DND-41 (cell line): ENCODE data around the gene CDS2.

ENCODE experiments used
- ATAC-seq: fragments of 200-7000 bp; cut with Tn5 transposase; 3 replicates; pipeline ENCODE4 v1.9.1; 2021; ENCODE audit warnings: low read depth; ENCODE audit not compliant: insufficient read depth
- DNase-seq: peaks from one replicate; pipeline ENCODE4 v3.0.0-alpha.2; 2020
- H2AFZ ChIP-seq: 2 replicates; pipeline ENCODE4 v1.6.0; 2012; ENCODE audit warnings: low read depth, low read length
- H3K27ac ChIP-seq: 2 replicates; pipeline ENCODE4 v1.5.1; 2012; ENCODE audit warnings: low read length, inconsistent platforms
- H3K27me3 ChIP-seq: fragments of 200-600 bp; sonication (generic); 2 replicates; pipeline ENCODE4 v1.6.0; 2012; ENCODE audit warnings: low read length, mild to moderate bottlenecking, inconsistent platforms; ENCODE audit not compliant: insufficient read depth, poor library complexity
- H3K36me3 ChIP-seq: 2 replicates; pipeline ENCODE4 v1.5.1; 2012; ENCODE audit warnings: low read length, inconsistent platforms; ENCODE audit not compliant: insufficient read depth
- H3K4me1 ChIP-seq: 2 replicates; pipeline ENCODE4 v1.5.1; 2012; ENCODE audit warnings: mild to moderate bottlenecking, low read length; ENCODE audit not compliant: insufficient read depth
- H3K4me2 ChIP-seq: 2 replicates; pipeline ENCODE4 v1.6.0; 2012; ENCODE audit warnings: mild to moderate bottlenecking, moderate library complexity, low read length, inconsistent platforms; ENCODE audit not compliant: insufficient read depth
- H3K4me3 ChIP-seq, 2 experiments: fragments of 200-600 bp in 1 of 2; shearing (Covaris generic) in 1 of 2; 2 replicates each; pipeline ENCODE4 v1.5.1; 2012 to 2016; ENCODE audit warnings: inconsistent platforms in 2 of 2, low read length in 2 of 2, mild to moderate bottlenecking in 2 of 2, low read depth in 1 of 2, moderate library complexity in 1 of 2
- H3K79me2 ChIP-seq: 2 replicates; pipeline ENCODE4 v1.6.0; 2012; ENCODE audit warnings: low read length, inconsistent platforms; ENCODE audit not compliant: insufficient read depth
- H3K9ac ChIP-seq: 2 replicates; pipeline ENCODE4 v1.6.0; 2012; ENCODE audit warnings: low read depth, mild to moderate bottlenecking, inconsistent platforms, low read length, moderate library complexity
- H3K9me3 ChIP-seq: 2 replicates; pipeline ENCODE4 v1.5.1; 2012; ENCODE audit warnings: low read length, moderate library complexity, mild to moderate bottlenecking, inconsistent platforms; ENCODE audit not compliant: insufficient read depth, severe bottlenecking
- H4K20me1 ChIP-seq: 2 replicates; pipeline ENCODE4 v1.6.0; 2012; ENCODE audit warnings: low read length; ENCODE audit not compliant: insufficient read depth
- EZH2 ChIP-seq: IDR thresholded peaks from 3 replicates; pipeline ENCODE4 v1.6.1; 2012; ENCODE audit warnings: borderline replicate concordance, low read depth, mild to moderate bottlenecking, moderate library complexity, low read length, inconsistent platforms; ENCODE audit not compliant: severe bottlenecking
- TF ChIP-seq, protein P1 (sequence below): IDR thresholded peaks from 2 replicates; pipeline ENCODE4 v1.5.1; 2012; ENCODE audit warnings: borderline replicate concordance, low read length, moderate library complexity, mild to moderate bottlenecking; ENCODE audit not compliant: poor library complexity, severe bottlenecking; ENCODE audit errors: extremely low read depth

Gene CDS2

DNA sequence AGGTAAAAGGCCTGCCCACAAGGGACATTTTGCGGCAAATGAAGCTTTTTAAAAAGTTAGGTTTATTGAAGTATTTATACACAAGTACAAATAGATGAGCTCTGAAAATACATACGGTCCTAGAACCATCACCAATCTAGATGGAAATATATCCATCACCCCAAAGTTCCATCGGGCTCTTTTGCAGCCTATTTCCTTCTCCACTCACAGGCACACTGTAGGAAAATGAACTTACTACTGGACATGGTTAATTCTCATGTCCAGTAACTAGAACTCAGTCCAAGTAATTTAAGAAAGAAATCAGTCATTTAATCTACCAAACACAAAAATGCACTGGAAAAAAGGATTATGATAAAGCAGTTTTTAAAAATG lies 13.2 kb upstream of the CDS2 start:
- H3K4me3 ChIP-seq = peak overlapping the region; percentile 56 to 65; a peak in 3 of 4 replicates
- ATAC-seq (no peak), DNase-seq (no peak)
- H3K27ac ChIP-seq = peak overlapping the region; percentile 72
- no peaks in the 10 kb centered on the region for H3K9me3 ChIP-seq
- peaks cover 77% of the 10 kb centered on the region for H3K36me3 ChIP-seq
- no peaks in the 10 kb centered on the region for H3K27me3 ChIP-seq
- peak overlapping the region; percentile 64 for H3K9ac ChIP-seq
- peak overlapping the region; percentile 88 for H3K4me2 ChIP-seq
- TF ChIP-seq, protein P1, sequence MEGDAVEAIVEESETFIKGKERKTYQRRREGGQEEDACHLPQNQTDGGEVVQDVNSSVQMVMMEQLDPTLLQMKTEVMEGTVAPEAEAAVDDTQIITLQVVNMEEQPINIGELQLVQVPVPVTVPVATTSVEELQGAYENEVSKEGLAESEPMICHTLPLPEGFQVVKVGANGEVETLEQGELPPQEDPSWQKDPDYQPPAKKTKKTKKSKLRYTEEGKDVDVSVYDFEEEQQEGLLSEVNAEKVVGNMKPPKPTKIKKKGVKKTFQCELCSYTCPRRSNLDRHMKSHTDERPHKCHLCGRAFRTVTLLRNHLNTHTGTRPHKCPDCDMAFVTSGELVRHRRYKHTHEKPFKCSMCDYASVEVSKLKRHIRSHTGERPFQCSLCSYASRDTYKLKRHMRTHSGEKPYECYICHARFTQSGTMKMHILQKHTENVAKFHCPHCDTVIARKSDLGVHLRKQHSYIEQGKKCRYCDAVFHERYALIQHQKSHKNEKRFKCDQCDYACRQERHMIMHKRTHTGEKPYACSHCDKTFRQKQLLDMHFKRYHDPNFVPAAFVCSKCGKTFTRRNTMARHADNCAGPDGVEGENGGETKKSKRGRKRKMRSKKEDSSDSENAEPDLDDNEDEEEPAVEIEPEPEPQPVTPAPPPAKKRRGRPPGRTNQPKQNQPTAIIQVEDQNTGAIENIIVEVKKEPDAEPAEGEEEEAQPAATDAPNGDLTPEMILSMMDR = no peak
- no peak for TF ChIP-seq EZH2
- peak overlapping the region; percentile 71; the same call in 1 of the 2 replicates for H2AFZ ChIP-seq
- peaks cover 67% of the 10 kb centered on the region for H3K4me1 ChIP-seq
- peaks cover 79% of the 10 kb centered on the region for H3K79me2 ChIP-seq
- peaks cover 44% of the 10 kb centered on the region for H4K20me1 ChIP-seq

DNA sequence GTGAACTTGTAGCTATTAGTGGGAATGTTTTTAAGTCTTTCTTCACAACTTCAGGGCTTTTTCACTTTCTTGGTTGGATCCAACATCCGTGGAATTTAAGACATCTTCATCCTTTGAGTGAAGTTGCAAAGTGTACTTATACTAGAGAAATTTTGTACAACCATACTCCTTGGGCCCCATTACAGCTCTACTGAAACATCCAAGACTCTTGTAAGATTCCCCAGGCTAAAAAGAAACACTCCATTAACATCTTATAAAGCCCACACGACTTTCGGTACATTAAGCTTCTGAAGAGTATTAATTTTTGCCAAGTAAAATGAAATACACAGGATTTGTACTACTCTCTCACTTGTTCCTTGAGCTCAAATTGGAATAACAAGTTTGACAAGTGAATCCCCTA lies 12.4 kb upstream of the CDS2 start:
- Histone ChIP-seq H3K9ac (0 out of 2 replicates have a peak overlapping the region, but pooled peaks have one; percentile 8), H3K79me2 (peaks cover 87% of the 10 kb centered on the region), H3K4me2 (peak overlapping the region; percentile 88), H4K20me1 (peaks cover 51% of the 10 kb centered on the region), H3K36me3 (peaks cover 78% of the 10 kb centered on the region), H3K27me3 (no peaks in the 10 kb centered on the region), H3K4me1 (peaks cover 67% of the 10 kb centered on the region), H3K27ac (no peak overlapping the region), H3K9me3 (no peaks in the 10 kb centered on the region), H3K4me3 (0 out of 4 replicates have a peak overlapping the region, but pooled peaks of 1 of the 2 experiments have one; percentile 17), H2AFZ (no peak overlapping the region)
- TF ChIP-seq, protein P1 = no peak
- TF ChIP-seq EZH2 = no peak
- no peak for ATAC-seq
- DNase-seq = no peak

DNA sequence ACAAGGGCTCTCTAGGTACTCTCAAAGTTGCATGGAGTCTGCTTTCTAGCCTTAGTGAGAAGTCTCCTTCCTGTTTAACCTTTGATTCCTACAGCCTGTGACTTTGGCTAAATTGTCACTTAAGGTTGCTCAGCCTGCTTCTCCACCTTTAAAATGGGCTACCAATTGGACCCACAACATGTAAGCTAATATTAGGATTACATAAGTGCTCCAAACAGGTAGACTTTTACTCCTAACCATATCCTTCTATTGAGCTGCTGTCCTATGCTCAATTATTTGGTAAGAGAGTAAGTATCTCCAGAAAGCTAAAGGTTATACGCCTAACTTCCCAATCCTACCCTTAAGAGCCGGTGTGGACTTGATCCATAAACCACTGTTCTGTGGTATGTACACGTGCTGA lies 9.9 kb upstream of the CDS2 start:
- Histone ChIP-seq H2AFZ (no peak overlapping the region), H3K9me3 (no peaks in the 10 kb centered on the region), H3K79me2 (peaks cover 80% of the 10 kb centered on the region), H3K27ac (peak overlapping the region; percentile 34), H3K9ac (peak overlapping the region; percentile 99), H3K4me1 (peaks cover 73% of the 10 kb centered on the region), H3K27me3 (no peaks in the 10 kb centered on the region), H3K4me3 (peak overlapping the region; percentile 57 to 97; a peak in 3 of 4 replicates), H4K20me1 (peaks cover 53% of the 10 kb centered on the region), H3K4me2 (peak overlapping the region; percentile 88), H3K36me3 (peaks cover 65% of the 10 kb centered on the region)
- ATAC-seq = no peak
- no peak for TF ChIP-seq EZH2
- TF ChIP-seq, protein P1 = no peak
- DNase-seq = no peak
